KMS-11 (cell line): ENCODE results near the gene LRCOL1.

Experiments used
- H2AFZ ChIP-seq: fragments of 200-600 bp; sonication (generic); 2 replicates; pipeline ENCODE4 v1.6.1; 2016; ENCODE audit warnings: antibody characterized with exemption, mixed run types, low read depth
- H3K27ac ChIP-seq: fragments of 200-600 bp; sonication (generic); 2 replicates; pipeline ENCODE4 v1.6.1; 2016; ENCODE audit warnings: mild to moderate bottlenecking, mixed run types
- H3K27me3 ChIP-seq: fragments of 200-600 bp; sonication (generic); 2 replicates; pipeline ENCODE4 v1.6.1; 2017; ENCODE audit warnings: mild to moderate bottlenecking, low read depth, mixed run types, moderate library complexity; ENCODE audit not compliant: insufficient read depth
- H3K36me3 ChIP-seq: fragments of 200-600 bp; sonication (generic); 2 replicates; pipeline ENCODE4 v1.6.1; 2017; ENCODE audit warnings: mild to moderate bottlenecking, mixed run types; ENCODE audit not compliant: insufficient read depth
- H3K4me1 ChIP-seq: fragments of 200-600 bp; sonication (generic); 2 replicates; pipeline ENCODE4 v1.6.1; 2016; ENCODE audit warnings: mild to moderate bottlenecking, low read depth, mixed run types; ENCODE audit not compliant: poor library complexity, severe bottlenecking
- H3K4me2 ChIP-seq: fragments of 200-600 bp; sonication (generic); 2 replicates; pipeline ENCODE4 v1.7.0; 2016; ENCODE audit warnings: mild to moderate bottlenecking, mixed run types
- H3K4me3 ChIP-seq: fragments of 200-600 bp; sonication (generic); IDR thresholded peaks from 2 replicates; pipeline ENCODE4 v1.6.1; 2017; ENCODE audit warnings: low read depth, low read length, mixed read lengths; ENCODE audit not compliant: insufficient read depth
- H3K79me2 ChIP-seq: fragments of 200-600 bp; sonication (generic); 2 replicates; pipeline ENCODE4 v1.6.1; 2016; ENCODE audit warnings: low read depth, mixed run types; ENCODE audit not compliant: insufficient read depth
- H3K9ac ChIP-seq: fragments of 200-600 bp; sonication (generic); 2 replicates; pipeline ENCODE4 v1.6.1; 2016; ENCODE audit warnings: mild to moderate bottlenecking, mixed run types
- H4K20me1 ChIP-seq: fragments of 200-600 bp; sonication (generic); 2 replicates; pipeline ENCODE4 v1.6.1; 2016; ENCODE audit warnings: mild to moderate bottlenecking, mixed run types; ENCODE audit not compliant: insufficient read depth
- CTCF ChIP-seq: fragments of 200-600 bp; sonication (generic); conservative IDR thresholded peaks from 2 replicates; pipeline ENCODE4 v1.6.1; 2017; ENCODE audit warnings: low read depth, mild to moderate bottlenecking, antibody characterized with exemption, low read length, moderate library complexity, mixed read lengths

Gene LRCOL1

GRCh38 chr12:132584429-132584828 is 26.0 kb downstream of the LRCOL1 start:
- Histone ChIP-seq H3K9ac (no peak overlapping the region), H3K4me1 (no peaks in the 10 kb centered on the region), H2AFZ (no peak overlapping the region), H3K4me2 (no peak overlapping the region), H3K4me3 (no peak overlapping the region), H3K27ac (no peak overlapping the region), H3K27me3 (no peaks in the 10 kb centered on the region), H3K36me3 (no peaks in the 10 kb centered on the region), H3K79me2 (no peaks in the 10 kb centered on the region), H4K20me1 (no peaks in the 10 kb centered on the region)
- no peak for TF ChIP-seq CTCF

- Histone ChIP-seq H2AFZ (no peak overlapping the region), H3K4me3 (no peak overlapping the region)
Observed at GRCh38 chr12:132583736-132584135, 26.6 kb downstream of the LRCOL1 start.

GRCh38 chr12:132583411-132583710 is 27.0 kb downstream of the LRCOL1 start:
- Histone ChIP-seq H3K9ac (no peak overlapping the region), H3K4me3 (no peak overlapping the region), H3K79me2 (no peaks in the 10 kb centered on the region), H3K4me1 (no peaks in the 10 kb centered on the region), H4K20me1 (no peaks in the 10 kb centered on the region), H3K36me3 (no peaks in the 10 kb centered on the region), H3K27me3 (no peaks in the 10 kb centered on the region), H3K27ac (no peak overlapping the region), H2AFZ (no peak overlapping the region), H3K4me2 (no peak overlapping the region)
- no peak for TF ChIP-seq CTCF

More at GRCh38 chr12:132583736-132584135, 26.6 kb downstream of the LRCOL1 start:
- no peak for TF ChIP-seq CTCF
- Histone ChIP-seq H3K27me3 (no peaks in the 10 kb centered on the region), H3K4me2 (no peak overlapping the region), H3K36me3 (no peaks in the 10 kb centered on the region), H4K20me1 (no peaks in the 10 kb centered on the region), H3K27ac (no peak overlapping the region), H3K9ac (no peak overlapping the region), H3K79me2 (no peaks in the 10 kb centered on the region), H3K4me1 (no peaks in the 10 kb centered on the region)

- Histone ChIP-seq H3K79me2 (no peaks in the 10 kb centered on the region), H3K27ac (no peak overlapping the region), H3K4me2 (no peak overlapping the region), H3K27me3 (no peaks in the 10 kb centered on the region), H3K9ac (no peak overlapping the region), H2AFZ (no peak overlapping the region), H3K4me3 (no peak overlapping the region), H4K20me1 (no peaks in the 10 kb centered on the region), H3K4me1 (no peaks in the 10 kb centered on the region), H3K36me3 (no peaks in the 10 kb centered on the region)
- no peak for TF ChIP-seq CTCF
Observed at GRCh38 chr12:132582582-132583410, 27.6 kb downstream of the LRCOL1 start.
